HG02852 (cell line): ENCODE results near the gene CENPV.
A peak's percentile ranks its signal among the peaks of the same experiment; 100 is the strongest.

Source experiments
- ATAC-seq: cut with Tn5 transposase; IDR thresholded peaks from one replicate; pipeline ENCODE4 v1.9.1; 2021; ENCODE audit warnings: mild to moderate bottlenecking, moderate library complexity; ENCODE audit not compliant: unreplicated experiment

The CENPV gene

GRCh38 chr17:16363749-16364536 is 10.7 kb upstream of the CENPV start:
- ATAC-seq: peak; percentile 86

GRCh38 chr17:16361874-16362273 is 8.6 kb upstream of the CENPV start:
- ATAC-seq: peak; percentile 49

- no peak for ATAC-seq
These were observed 5.1 kb upstream of the CENPV start for GRCh38 chr17:16358394-16358793.

GRCh38 chr17:16354585-16354984 is 1.3 kb upstream of the CENPV start:
- no peak for ATAC-seq

GRCh38 chr17:16352667-16353316 is 477 bp downstream of the CENPV start:
- ATAC-seq: peak; percentile 50

- no peak for ATAC-seq
These were observed 984 bp downstream of the CENPV start for GRCh38 chr17:16352303-16352666.

- no peak for ATAC-seq
These were observed 1.4 kb downstream of the CENPV start for GRCh38 chr17:16351831-16352230.

GRCh38 chr17:16349431-16349830 is 3.8 kb downstream of the CENPV start:
- no peak for ATAC-seq

- no peak for ATAC-seq
These were observed 4.7 kb downstream of the CENPV start for GRCh38 chr17:16348586-16348985.

- ATAC-seq: no peak
These were observed 6.5 kb downstream of the CENPV start for GRCh38 chr17:16346721-16347271.

- no peak for ATAC-seq
These were observed 7.7 kb downstream of the CENPV start for GRCh38 chr17:16345565-16345964.

- no peak for ATAC-seq
These were observed 9.7 kb downstream of the CENPV start for GRCh38 chr17:16343569-16343968.

GRCh38 chr17:16342979-16343378 is 10.3 kb downstream of the CENPV start:
- no peak for ATAC-seq

- no peak for ATAC-seq
These were observed 13.3 kb downstream of the CENPV start for GRCh38 chr17:16339959-16340358.

GRCh38 chr17:16339402-16339801 is 13.9 kb downstream of the CENPV start:
- no peak for ATAC-seq

- no peak for ATAC-seq
These were observed 14.9 kb downstream of the CENPV start for GRCh38 chr17:16338391-16338790.

GRCh38 chr17:16329519-16330271 is 23.6 kb downstream of the CENPV start:
- no peak for ATAC-seq

- ATAC-seq: no peak
These were observed 24.3 kb downstream of the CENPV start for GRCh38 chr17:16328997-16329396.

GRCh38 chr17:16327018-16327417 is 26.3 kb downstream of the CENPV start:
- ATAC-seq: no peak

GRCh38 chr17:16325964-16326363 is 27.3 kb downstream of the CENPV start:
- ATAC-seq: no peak

GRCh38 chr17:16322636-16323035 is 30.6 kb downstream of the CENPV start:
- ATAC-seq: no peak

- ATAC-seq: no peak
These were observed 33.3 kb downstream of the CENPV start for GRCh38 chr17:16319969-16320368.
